Body of pancreas (tissue), 4 donors: ENCODE measurements around the gene PCYT2.

ENCODE experiments used
- CTCF ChIP-seq, 7 experiments: fragments of 450-650 bp in 4 of 7; fragments of 200-600 bp in 3 of 7; sonication (generic) in 3 of 7; IDR thresholded peaks; one replicate each; pipeline ENCODE4 v1.5.1; 2016 to 2019; ENCODE audit warnings: antibody characterized with exemption in 7 of 7
- POLR2A ChIP-seq, 3 donors: fragments of 450-650 bp; IDR thresholded peaks; one replicate each; pipeline ENCODE4 v1.6.1; 2016; ENCODE audit warnings: antibody characterized with exemption in 3 of 3, mild to moderate bottlenecking in 2 of 3

- TF ChIP-seq CTCF (IDR thresholded peaks at IDR 0.05) (no peak), POLR2A (IDR thresholded peaks at IDR 0.05) (no peak)
Measured at GRCh38 chr17:81954131-81955057, 43.2 kb upstream of the PCYT2 start.
